GM23248 (cell line): Measurements from ENCODE around the gene NCOA7. TPM values are rescaled to one million over a fixed set of nuclear protein-coding genes. Genes with fewer than 3 reads are reported as not detected.
"Not testable (repeated sequence)": the region's sequence is repeated elsewhere in the genome, so short reads cannot be mapped to it uniquely, and the experiment has no call there.

Experiments used
- DNase-seq: peaks from one replicate; pipeline ENCODE4 v3.0.0-alpha.2; 2015
- H2AFZ ChIP-seq: fragments of 200-600 bp; sonication (generic); 2 replicates; pipeline ENCODE4 v1.6.1; 2016; ENCODE audit warnings: antibody characterized with exemption
- H3F3A ChIP-seq: fragments of 200-600 bp; sonication (generic); 2 replicates; pipeline ENCODE4 v1.6.1; 2016; ENCODE audit warnings: mild to moderate bottlenecking, antibody characterized with exemption, mixed run types; ENCODE audit not compliant: insufficient read depth
- H3K27ac ChIP-seq: fragments of 200-600 bp; sonication (generic); 2 replicates; pipeline ENCODE4 v1.5.1; 2016; ENCODE audit warnings: mild to moderate bottlenecking
- H3K27me3 ChIP-seq: fragments of 200-600 bp; sonication (generic); replicated peaks from 2 replicates; pipeline ENCODE4 v1.6.1; 2016; ENCODE audit warnings: mild to moderate bottlenecking; ENCODE audit not compliant: insufficient read depth
- H3K36me3 ChIP-seq: fragments of 200-600 bp; sonication (generic); 2 replicates; pipeline ENCODE4 v1.6.1; 2016; ENCODE audit warnings: low read depth, mild to moderate bottlenecking
- H3K4me1 ChIP-seq: fragments of 200-600 bp; sonication (generic); 2 replicates; pipeline ENCODE4 v1.6.1; 2016; ENCODE audit warnings: mild to moderate bottlenecking; ENCODE audit not compliant: insufficient read depth
- H3K4me2 ChIP-seq: fragments of 200-600 bp; sonication (generic); one replicate; pipeline ENCODE4 v1.6.1; 2016; ENCODE audit warnings: mild to moderate bottlenecking; ENCODE audit not compliant: unreplicated experiment
- H3K4me3 ChIP-seq: fragments of 200-600 bp; sonication (generic); 2 replicates; pipeline ENCODE4 v1.5.1; 2016; ENCODE audit warnings: mild to moderate bottlenecking
- H3K79me2 ChIP-seq: fragments of 200-600 bp; sonication (generic); 2 replicates; pipeline ENCODE4 v1.6.1; 2016; ENCODE audit warnings: mild to moderate bottlenecking; ENCODE audit not compliant: insufficient read depth
- H3K9ac ChIP-seq: fragments of 200-600 bp; sonication (generic); 2 replicates; pipeline ENCODE4 v1.6.1; 2016; ENCODE audit warnings: mild to moderate bottlenecking
- H3K9me2 ChIP-seq: fragments of 200-600 bp; sonication (generic); 2 replicates; pipeline ENCODE4 v1.6.1; 2016; ENCODE audit warnings: mixed run types, mild to moderate bottlenecking, moderate library complexity; ENCODE audit not compliant: insufficient read depth
- H3K9me3 ChIP-seq: fragments of 200-600 bp; sonication (generic); one replicate; pipeline ENCODE4 v1.6.1; 2017; ENCODE audit warnings: low read depth
- H4K20me1 ChIP-seq: fragments of 200-600 bp; sonication (generic); 2 replicates; pipeline ENCODE4 v1.6.0; 2016; ENCODE audit not compliant: insufficient read depth
- EZH2 ChIP-seq: fragments of 200-600 bp; sonication (generic); IDR thresholded peaks from 2 replicates; pipeline ENCODE4 v1.6.1; 2018; ENCODE audit warnings: antibody characterized with exemption, mild to moderate bottlenecking; ENCODE audit not compliant: insufficient read depth, poor library complexity, severe bottlenecking
- EZH2phosphoT487 ChIP-seq: fragments of 200-600 bp; sonication (generic); IDR thresholded peaks from 2 replicates; pipeline ENCODE4 v1.6.1; 2018; ENCODE audit warnings: antibody characterized with exemption, moderate library complexity, mild to moderate bottlenecking, low read depth; ENCODE audit not compliant: insufficient read depth
- WGBS, 2 experiments: methylation state at CpG; one replicate each; pipeline ENCODE4 v1.1.6; 2015 to 2017; ENCODE audit warnings: low lambda C conversion rate in 2 of 2, low coverage in 1 of 2; ENCODE audit errors: missing lambda C conversion rate in 2 of 2; 5-methylcytosine and 5-hydroxymethylcytosine counted together
- in situ Hi-C: fragments of 300-500 bp; cut with MboI; formaldehyde crosslinking; loops from 2 replicates; pipeline ENCODE4 v1.15.0; 2020
- polyA plus RNA-seq: library from polyadenylated mRNA; unstranded; fragments of >200 nt; fragmentation: Nextera tagmentation; extraction: Ambion mirVana; gene quantifications from 2 replicates; pipeline ENCODE4 v1.2.1, GENCODE V29; 2016
- total RNA-seq: library from RNA; depleted of rRNA; stranded (reverse); fragments of >200 nt; shearing (Covaris generic); gene quantifications from 2 replicates; pipeline ENCODE4 v1.2.3, GENCODE V29; 2014

The NCOA7 gene
- total and polyA plus RNA-seq, 2 experiments from 2014 or later = 9.5 to 10.2 TPM

- Histone ChIP-seq H3K27me3 (no peaks in the 10 kb centered on the region), H3K27ac (peak overlapping the region; percentile 11; the same call in 1 of the 2 replicates), H3K9me2 (no peaks in the 10 kb centered on the region), H3K79me2 (no peaks in the 10 kb centered on the region), H3F3A (peaks cover 40% of the 10 kb centered on the region), H3K4me1 (peaks cover 55% of the 10 kb centered on the region), H2AFZ (no peak overlapping the region), H4K20me1 (no peaks in the 10 kb centered on the region), H3K9ac (no peak overlapping the region), H3K4me3 (no peak overlapping the region), H3K36me3 (no peaks in the 10 kb centered on the region), H3K4me2 (peak overlapping the region; percentile 43), H3K9me3 (no peaks in the 10 kb centered on the region)
- in situ Hi-C loops = no loop called here
- WGBS, 2 experiments = 22 to 34% methylated on average over 2 of the region's 2 CpGs
- peak; percentile 91 for DNase-seq
- TF ChIP-seq EZH2phosphoT487 (no peak), EZH2 (no peak)
Observed at GRCh38 chr6:125947615-125948014, 156.9 kb downstream of the NCOA7 start.

GRCh38 chr6:125948455-125948854 lies 157.7 kb downstream of the NCOA7 start:
- H3K9me3 ChIP-seq = no peaks in the 10 kb centered on the region
- H3K4me2 ChIP-seq = no peak overlapping the region
- H3K9ac ChIP-seq = no peak overlapping the region
- H3K4me1 ChIP-seq = peaks cover 55% of the 10 kb centered on the region
- no peaks in the 10 kb centered on the region for H3K36me3 ChIP-seq
- H3K27me3 ChIP-seq = no peaks in the 10 kb centered on the region
- H3K4me3 ChIP-seq = no peak overlapping the region
- H3K27ac ChIP-seq = no peak overlapping the region
- no peak for TF ChIP-seq EZH2
- TF ChIP-seq EZH2phosphoT487 = no peak
- DNase-seq = no peak
- H3F3A ChIP-seq = peaks cover 40% of the 10 kb centered on the region
- 88 to 90% methylated on average over 3 of the region's 3 CpGs for WGBS, 2 experiments
- no peak overlapping the region for H2AFZ ChIP-seq
- no peaks in the 10 kb centered on the region for H3K9me2 ChIP-seq
- no peaks in the 10 kb centered on the region for H4K20me1 ChIP-seq
- no peaks in the 10 kb centered on the region for H3K79me2 ChIP-seq
- in situ Hi-C loops = no loop called here

GRCh38 chr6:125949069-125949468 lies 158.3 kb downstream of the NCOA7 start:
- no peak overlapping the region for H3K9ac ChIP-seq
- H3K9me2 ChIP-seq = no peaks in the 10 kb centered on the region
- H3K79me2 ChIP-seq = no peaks in the 10 kb centered on the region
- H2AFZ ChIP-seq = no peak overlapping the region
- H3K9me3 ChIP-seq = no peaks in the 10 kb centered on the region
- TF ChIP-seq EZH2 = no peak
- no peak for TF ChIP-seq EZH2phosphoT487
- no peaks in the 10 kb centered on the region for H4K20me1 ChIP-seq
- WGBS, 2 experiments = 65 to 76% methylated on average over 2 of the region's 2 CpGs
- H3K36me3 ChIP-seq = no peaks in the 10 kb centered on the region
- no peak for DNase-seq
- H3F3A ChIP-seq = peaks cover 37% of the 10 kb centered on the region
- H3K4me1 ChIP-seq = peaks cover 52% of the 10 kb centered on the region
- no peak overlapping the region for H3K27ac ChIP-seq
- in situ Hi-C loops = no loop called here
- no peak overlapping the region for H3K4me3 ChIP-seq
- no peak overlapping the region for H3K4me2 ChIP-seq
- no peaks in the 10 kb centered on the region for H3K27me3 ChIP-seq

- Histone ChIP-seq H3K4me1 (peaks cover 40% of the 10 kb centered on the region), H3K27ac (no peak overlapping the region), H3F3A (peaks cover 25% of the 10 kb centered on the region), H3K79me2 (no peaks in the 10 kb centered on the region), H3K27me3 (no peaks in the 10 kb centered on the region), H3K4me3 (no peak overlapping the region), H3K9ac (no peak overlapping the region), H3K9me2 (no peaks in the 10 kb centered on the region), H2AFZ (no peak overlapping the region), H3K4me2 (no peak overlapping the region), H3K36me3 (no peaks in the 10 kb centered on the region), H3K9me3 (no peaks in the 10 kb centered on the region), H4K20me1 (no peaks in the 10 kb centered on the region)
- TF ChIP-seq EZH2 = no peak
- no peak for TF ChIP-seq EZH2phosphoT487
- peak; percentile 86 for DNase-seq
- in situ Hi-C loops = loop anchor here (5.0 to 10.0 kb wide), 2 partner anchors 163 to 645 kb away; partner anchors contain the start of gene HDDC2
- WGBS, 2 experiments = 56 to 61% methylated on average over 6 of the region's 6 CpGs
Observed at GRCh38 chr6:125950293-125950692, 159.5 kb downstream of the NCOA7 start.

- H3K4me2 ChIP-seq, H3K4me3 ChIP-seq, H3K27me3 ChIP-seq, H3K9me2 ChIP-seq, H3K79me2 ChIP-seq, H3K9ac ChIP-seq, H2AFZ ChIP-seq, H4K20me1 ChIP-seq, DNase-seq, H3K9me3 ChIP-seq, H3K27ac ChIP-seq, H3K36me3 ChIP-seq: not testable (repeated sequence)
- Histone ChIP-seq H3F3A (peaks cover 21% of the 10 kb centered on the region), H3K4me1 (peaks cover 35% of the 10 kb centered on the region)
- in situ Hi-C loops = loop anchor here (5.0 to 10.0 kb wide), 2 partner anchors 163 to 646 kb away; partner anchors contain the start of gene HDDC2
- 79 to 82% methylated on average over 6 of the region's 6 CpGs for WGBS, 2 experiments
Observed at GRCh38 chr6:125950716-125951115, 160.0 kb downstream of the NCOA7 start.
